K562 (cell line): ENCODE results near the gene SACM1L. TPM values are rescaled to one million over a fixed set of nuclear protein-coding genes. Genes with fewer than 3 reads are reported as not detected.

Source experiments
- CHD1 ChIP-seq: fragments of 200-600 bp; sonication (generic); IDR thresholded peaks from one replicate; pipeline ENCODE4 v1.6.1; 2012; ENCODE audit warnings: mild to moderate bottlenecking, moderate library complexity, low read length, inconsistent platforms
- LCOR ChIP-seq: sonication (generic); formaldehyde crosslinking; IDR thresholded peaks from 2 replicates; pipeline ENCODE4 v1.8.0; 2022; ENCODE audit warnings: mild to moderate bottlenecking, missing genetic modification reagents
- MCM2 ChIP-seq: fragments of 450-650 bp; IDR thresholded peaks from 2 replicates; pipeline ENCODE4 v1.6.1; 2017; ENCODE audit warnings: low read depth, mild to moderate bottlenecking
- PPARD ChIP-seq: fragments of 250-450 bp; sonication (Bioruptor Pico); IDR thresholded peaks from 2 replicates; pipeline ENCODE4 v1.8.0; 2022; ENCODE audit warnings: inconsistent platforms, mild to moderate bottlenecking, moderate library complexity
- RBBP5 ChIP-seq: fragments of 200-600 bp; sonication (generic); IDR thresholded peaks from 2 replicates; pipeline ENCODE4 v1.6.1; 2012; ENCODE audit warnings: borderline replicate concordance, mild to moderate bottlenecking, low read length, control low read depth, inconsistent platforms; ENCODE audit not compliant: insufficient read depth, poor library complexity, severe bottlenecking
- TOE1 ChIP-seq, 2 experiments: fragments of 450-650 bp in 1 of 2; sonication (generic) in 1 of 2; formaldehyde crosslinking in 1 of 2; IDR thresholded peaks; 2 replicates each; pipeline versions ENCODE4 v1.7.1 to v1.8.0; 2016 to 2022; ENCODE audit warnings: borderline replicate concordance in 2 of 2, mild to moderate bottlenecking in 2 of 2, antibody characterized with exemption in 1 of 2, inconsistent platforms in 1 of 2, low read depth in 1 of 2, missing genetic modification reagents in 1 of 2, moderate library complexity in 1 of 2
- ZBTB8A ChIP-seq: fragments of 450-650 bp; IDR thresholded peaks from 2 replicates; pipeline ENCODE4 v1.6.1; 2018; ENCODE audit warnings: mild to moderate bottlenecking, moderate library complexity; ENCODE audit not compliant: partially characterized antibody
- ZFX ChIP-seq: sonication (generic); formaldehyde crosslinking; IDR thresholded peaks from 2 replicates; pipeline ENCODE4 v1.8.0; 2022; ENCODE audit warnings: mild to moderate bottlenecking, missing genetic modification reagents, moderate library complexity
- ZNF217 ChIP-seq: sonication (generic); formaldehyde crosslinking; IDR thresholded peaks from 2 replicates; pipeline ENCODE4 v1.8.0; 2022; ENCODE audit warnings: mild to moderate bottlenecking, missing genetic modification reagents
- polyA plus RNA-seq, 8 experiments: library from polyadenylated mRNA; depleted of rRNA in 4 of 8; stranded (reverse) in 5 of 8; unstranded in 3 of 8; fragments of >200 nt; fragmentation: Nextera tagmentation in 2 of 8; fragmentation: Illumina TruSeq in 1 of 8; extraction: Ambion mirVana in 2 of 8; extraction: Trizol in 1 of 8; gene quantifications; 2 replicates each; pipeline versions ENCODE4 v1.2.1 to v1.2.3, GENCODE V29; 2011 to 2014; ENCODE audit warnings: inconsistent platforms in 1 of 8, missing spikeins in 1 of 8
- total RNA-seq, 7 experiments: library from RNA; depleted of rRNA in 6 of 7; stranded (reverse); fragments of >200 nt in 6 of 7; fragmentation: Illumina TruSeq in 2 of 7; extraction: Trizol in 2 of 7; gene quantifications; 2 replicates each; pipeline versions ENCODE4 v1.2.1 to v1.2.3, GENCODE V29; 2011 to 2021; ENCODE audit warnings: low replicate concordance in 1 of 7
- TF ChIP-seq, protein P1 (sequence below): sonication (generic); formaldehyde crosslinking; IDR thresholded peaks from 2 replicates; pipeline ENCODE4 v1.8.0; 2023; ENCODE audit warnings: mild to moderate bottlenecking, missing genetic modification reagents
- TF ChIP-seq, protein P2 (sequence below): fragments of 450-650 bp; IDR thresholded peaks from 2 replicates; pipeline ENCODE4 v1.6.1; 2017; ENCODE audit warnings: antibody characterized with exemption, mild to moderate bottlenecking
- TF ChIP-seq, protein P3 (sequence below), 3 experiments: fragments of 200-800 bp in 1 of 3; fragments of 250-450 bp in 1 of 3; fragments of 450-650 bp in 1 of 3; sonication (Bioruptor Pico) in 1 of 3; sonication (Bioruptor generic) in 1 of 3; formaldehyde crosslinking in 1 of 3; IDR thresholded peaks; 2 replicates each; pipeline versions ENCODE4 v1.6.1 to v1.8.0; 2016 to 2022; ENCODE audit warnings: mild to moderate bottlenecking in 2 of 3, missing genetic modification characterization in 2 of 3, missing compliant biosample characterization in 1 of 3, moderate library complexity in 1 of 3

SACM1L gene
- total and polyA plus RNA-seq, 9 of the 15 experiments (the other 6 are each of a cell fraction or from before 2014, with no cell fraction given), result 25.7 to 67.2 (median 40.3) TPM

DNA sequence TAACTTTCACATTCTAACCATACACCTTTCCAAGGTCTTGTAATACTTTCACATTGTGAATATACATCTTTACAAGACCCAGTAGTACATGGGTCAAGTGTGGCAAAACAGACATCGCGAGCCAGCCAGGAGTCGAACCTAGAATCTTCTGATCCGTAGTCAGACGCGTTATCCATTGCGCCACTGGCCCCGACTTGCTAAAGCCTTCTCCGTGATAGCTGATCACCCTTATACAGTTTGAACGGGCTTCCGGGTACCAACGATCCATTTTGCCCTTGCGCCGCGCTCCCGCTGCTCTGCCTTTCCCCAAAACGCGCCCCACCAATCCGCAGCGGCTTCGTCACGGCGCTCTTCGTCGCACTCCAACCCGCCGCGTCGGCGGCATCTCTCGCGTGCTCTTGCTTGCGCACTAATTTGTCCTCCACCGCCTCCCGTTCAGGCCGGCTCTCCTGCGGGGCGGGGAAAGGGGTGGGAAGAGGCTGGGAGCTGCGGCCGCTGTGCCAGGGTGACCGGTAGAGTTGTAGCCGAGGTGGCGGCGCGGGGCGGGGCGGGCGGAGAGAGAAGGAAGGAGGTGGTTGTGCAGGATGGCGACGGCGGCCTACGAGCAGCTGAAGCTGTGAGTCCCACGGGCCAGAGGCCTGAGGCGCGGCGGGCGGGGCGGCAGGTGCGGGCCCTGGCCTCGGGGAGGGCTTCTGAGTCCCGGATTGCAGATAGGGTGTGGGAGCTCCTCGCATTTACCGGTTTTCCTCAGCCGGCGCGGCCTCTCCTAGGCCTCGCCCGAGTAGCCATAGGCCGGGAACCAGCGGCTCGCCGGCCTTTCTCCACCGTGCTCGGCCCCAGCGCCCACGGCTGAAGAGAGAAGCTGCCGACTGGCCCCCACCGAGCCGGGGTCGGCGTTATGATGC, at the start of gene SACM1L (continued):
- TF ChIP-seq, protein P1, sequence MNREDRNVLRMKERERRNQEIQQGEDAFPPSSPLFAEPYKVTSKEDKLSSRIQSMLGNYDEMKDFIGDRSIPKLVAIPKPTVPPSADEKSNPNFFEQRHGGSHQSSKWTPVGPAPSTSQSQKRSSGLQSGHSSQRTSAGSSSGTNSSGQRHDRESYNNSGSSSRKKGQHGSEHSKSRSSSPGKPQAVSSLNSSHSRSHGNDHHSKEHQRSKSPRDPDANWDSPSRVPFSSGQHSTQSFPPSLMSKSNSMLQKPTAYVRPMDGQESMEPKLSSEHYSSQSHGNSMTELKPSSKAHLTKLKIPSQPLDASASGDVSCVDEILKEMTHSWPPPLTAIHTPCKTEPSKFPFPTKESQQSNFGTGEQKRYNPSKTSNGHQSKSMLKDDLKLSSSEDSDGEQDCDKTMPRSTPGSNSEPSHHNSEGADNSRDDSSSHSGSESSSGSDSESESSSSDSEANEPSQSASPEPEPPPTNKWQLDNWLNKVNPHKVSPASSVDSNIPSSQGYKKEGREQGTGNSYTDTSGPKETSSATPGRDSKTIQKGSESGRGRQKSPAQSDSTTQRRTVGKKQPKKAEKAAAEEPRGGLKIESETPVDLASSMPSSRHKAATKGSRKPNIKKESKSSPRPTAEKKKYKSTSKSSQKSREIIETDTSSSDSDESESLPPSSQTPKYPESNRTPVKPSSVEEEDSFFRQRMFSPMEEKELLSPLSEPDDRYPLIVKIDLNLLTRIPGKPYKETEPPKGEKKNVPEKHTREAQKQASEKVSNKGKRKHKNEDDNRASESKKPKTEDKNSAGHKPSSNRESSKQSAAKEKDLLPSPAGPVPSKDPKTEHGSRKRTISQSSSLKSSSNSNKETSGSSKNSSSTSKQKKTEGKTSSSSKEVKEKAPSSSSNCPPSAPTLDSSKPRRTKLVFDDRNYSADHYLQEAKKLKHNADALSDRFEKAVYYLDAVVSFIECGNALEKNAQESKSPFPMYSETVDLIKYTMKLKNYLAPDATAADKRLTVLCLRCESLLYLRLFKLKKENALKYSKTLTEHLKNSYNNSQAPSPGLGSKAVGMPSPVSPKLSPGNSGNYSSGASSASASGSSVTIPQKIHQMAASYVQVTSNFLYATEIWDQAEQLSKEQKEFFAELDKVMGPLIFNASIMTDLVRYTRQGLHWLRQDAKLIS, result peak; percentile 87
- TF ChIP-seq CHD1, result peak; percentile 67
- no peak; the same call in 1 of the 2 replicates for TF ChIP-seq ZNF217 (CRISPR knock-in tag)
- TF ChIP-seq ZBTB8A, result peak; percentile 88
- TF ChIP-seq LCOR (CRISPR knock-in tag), result peak; percentile 100
- TF ChIP-seq, protein P2, sequence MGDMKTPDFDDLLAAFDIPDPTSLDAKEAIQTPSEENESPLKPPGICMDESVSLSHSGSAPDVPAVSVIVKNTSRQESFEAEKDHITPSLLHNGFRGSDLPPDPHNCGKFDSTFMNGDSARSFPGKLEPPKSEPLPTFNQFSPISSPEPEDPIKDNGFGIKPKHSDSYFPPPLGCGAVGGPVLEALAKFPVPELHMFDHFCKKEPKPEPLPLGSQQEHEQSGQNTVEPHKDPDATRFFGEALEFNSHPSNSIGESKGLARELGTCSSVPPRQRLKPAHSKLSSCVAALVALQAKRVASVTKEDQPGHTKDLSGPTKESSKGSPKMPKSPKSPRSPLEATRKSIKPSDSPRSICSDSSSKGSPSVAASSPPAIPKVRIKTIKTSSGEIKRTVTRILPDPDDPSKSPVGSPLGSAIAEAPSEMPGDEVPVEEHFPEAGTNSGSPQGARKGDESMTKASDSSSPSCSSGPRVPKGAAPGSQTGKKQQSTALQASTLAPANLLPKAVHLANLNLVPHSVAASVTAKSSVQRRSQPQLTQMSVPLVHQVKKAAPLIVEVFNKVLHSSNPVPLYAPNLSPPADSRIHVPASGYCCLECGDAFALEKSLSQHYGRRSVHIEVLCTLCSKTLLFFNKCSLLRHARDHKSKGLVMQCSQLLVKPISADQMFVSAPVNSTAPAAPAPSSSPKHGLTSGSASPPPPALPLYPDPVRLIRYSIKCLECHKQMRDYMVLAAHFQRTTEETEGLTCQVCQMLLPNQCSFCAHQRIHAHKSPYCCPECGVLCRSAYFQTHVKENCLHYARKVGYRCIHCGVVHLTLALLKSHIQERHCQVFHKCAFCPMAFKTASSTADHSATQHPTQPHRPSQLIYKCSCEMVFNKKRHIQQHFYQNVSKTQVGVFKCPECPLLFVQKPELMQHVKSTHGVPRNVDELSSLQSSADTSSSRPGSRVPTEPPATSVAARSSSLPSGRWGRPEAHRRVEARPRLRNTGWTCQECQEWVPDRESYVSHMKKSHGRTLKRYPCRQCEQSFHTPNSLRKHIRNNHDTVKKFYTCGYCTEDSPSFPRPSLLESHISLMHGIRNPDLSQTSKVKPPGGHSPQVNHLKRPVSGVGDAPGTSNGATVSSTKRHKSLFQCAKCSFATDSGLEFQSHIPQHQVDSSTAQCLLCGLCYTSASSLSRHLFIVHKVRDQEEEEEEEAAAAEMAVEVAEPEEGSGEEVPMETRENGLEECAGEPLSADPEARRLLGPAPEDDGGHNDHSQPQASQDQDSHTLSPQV, result peak; percentile 98
- TF ChIP-seq TOE1 (IDR thresholded peaks at IDR 0.05; ENCODE audit: borderline replicate concordance), result peak; percentile 96
- TF ChIP-seq TOE1 (CRISPR knock-in tag; IDR thresholded peaks at IDR 0.05; ENCODE audit: borderline replicate concordance, low read depth), result peak; percentile 71
- TF ChIP-seq RBBP5, result peak; percentile 98
- TF ChIP-seq ZFX, result peak; percentile 98
- TF ChIP-seq, protein P3, sequence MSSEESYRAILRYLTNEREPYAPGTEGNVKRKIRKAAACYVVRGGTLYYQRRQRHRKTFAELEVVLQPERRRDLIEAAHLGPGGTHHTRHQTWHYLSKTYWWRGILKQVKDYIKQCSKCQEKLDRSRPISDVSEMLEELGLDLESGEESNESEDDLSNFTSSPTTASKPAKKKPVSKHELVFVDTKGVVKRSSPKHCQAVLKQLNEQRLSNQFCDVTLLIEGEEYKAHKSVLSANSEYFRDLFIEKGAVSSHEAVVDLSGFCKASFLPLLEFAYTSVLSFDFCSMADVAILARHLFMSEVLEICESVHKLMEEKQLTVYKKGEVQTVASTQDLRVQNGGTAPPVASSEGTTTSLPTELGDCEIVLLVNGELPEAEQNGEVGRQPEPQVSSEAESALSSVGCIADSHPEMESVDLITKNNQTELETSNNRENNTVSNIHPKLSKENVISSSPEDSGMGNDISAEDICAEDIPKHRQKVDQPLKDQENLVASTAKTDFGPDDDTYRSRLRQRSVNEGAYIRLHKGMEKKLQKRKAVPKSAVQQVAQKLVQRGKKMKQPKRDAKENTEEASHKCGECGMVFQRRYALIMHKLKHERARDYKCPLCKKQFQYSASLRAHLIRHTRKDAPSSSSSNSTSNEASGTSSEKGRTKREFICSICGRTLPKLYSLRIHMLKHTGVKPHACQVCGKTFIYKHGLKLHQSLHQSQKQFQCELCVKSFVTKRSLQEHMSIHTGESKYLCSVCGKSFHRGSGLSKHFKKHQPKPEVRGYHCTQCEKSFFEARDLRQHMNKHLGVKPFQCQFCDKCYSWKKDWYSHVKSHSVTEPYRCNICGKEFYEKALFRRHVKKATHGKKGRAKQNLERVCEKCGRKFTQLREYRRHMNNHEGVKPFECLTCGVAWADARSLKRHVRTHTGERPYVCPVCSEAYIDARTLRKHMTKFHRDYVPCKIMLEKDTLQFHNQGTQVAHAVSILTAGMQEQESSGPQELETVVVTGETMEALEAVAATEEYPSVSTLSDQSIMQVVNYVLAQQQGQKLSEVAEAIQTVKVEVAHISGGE (CRISPR knock-in tag; IDR thresholded peaks at IDR 0.05), result peak in 1 of 3 experiments; percentile 69; a peak in 2 of 6 replicates
- no peak for TF ChIP-seq PPARD (CRISPR knock-in tag)
- no peak for TF ChIP-seq MCM2
